Neural cell (in vitro differentiated cells): ENCODE results near the gene F11. TPM values are rescaled to one million over a fixed set of nuclear protein-coding genes. Genes with fewer than 3 reads are reported as not detected.

Source experiments
- H2AFZ ChIP-seq: fragments of 200-600, 300-800 bp; sonication (generic), shearing (Covaris generic); 2 replicates; pipeline ENCODE4 v1.6.0; 2014; ENCODE audit warnings: low read depth, mild to moderate bottlenecking, antibody characterized with exemption, low read length, moderate library complexity
- H3F3A ChIP-seq: fragments of 200-600 bp; shearing (Covaris generic); 2 replicates; pipeline ENCODE4 v1.6.1; 2016; ENCODE audit warnings: mild to moderate bottlenecking, moderate library complexity, mixed read lengths, antibody characterized with exemption, low read length; ENCODE audit not compliant: insufficient read depth, poor library complexity, severe bottlenecking
- H3K27ac ChIP-seq: fragments of 200-600, 300-800 bp; sonication (generic), shearing (Covaris generic); 2 replicates; pipeline ENCODE4 v1.5.1; 2014; ENCODE audit warnings: mild to moderate bottlenecking, low read length, moderate library complexity
- H3K27me3 ChIP-seq: fragments of 300-800, 200-600 bp; sonication (generic), shearing (Covaris generic); 2 replicates; pipeline ENCODE4 v1.6.0; 2014; ENCODE audit warnings: mild to moderate bottlenecking, low read depth, low read length, moderate library complexity; ENCODE audit not compliant: insufficient read depth
- H3K36me3 ChIP-seq: fragments of 300-800, 200-600 bp; sonication (generic), shearing (Covaris generic); 2 replicates; pipeline ENCODE4 v1.5.1; 2014; ENCODE audit warnings: mild to moderate bottlenecking, antibody characterized with exemption, low read length, moderate library complexity; ENCODE audit not compliant: insufficient read depth
- H3K4me2 ChIP-seq: fragments of 300-800, 200-600 bp; sonication (generic), shearing (Covaris generic); 2 replicates; pipeline ENCODE4 v1.6.0; 2014; ENCODE audit warnings: mild to moderate bottlenecking, low read length
- H3K4me3 ChIP-seq: fragments of 300-800, 200-600 bp; sonication (generic), shearing (Covaris generic); 2 replicates; pipeline ENCODE4 v1.5.1; 2014; ENCODE audit warnings: mild to moderate bottlenecking, low read length, moderate library complexity
- H3K79me2 ChIP-seq: fragments of 200-600 bp; shearing (Covaris generic); replicated peaks from 2 replicates; pipeline ENCODE4 v1.6.0; 2014; ENCODE audit warnings: mild to moderate bottlenecking, low read length, moderate library complexity; ENCODE audit not compliant: insufficient read depth
- H3K9ac ChIP-seq: fragments of 300-800, 200-600 bp; sonication (generic), shearing (Covaris generic); 2 replicates; pipeline ENCODE4 v1.6.1; 2016; ENCODE audit warnings: mild to moderate bottlenecking, low read length, mixed read lengths
- H3K9me2 ChIP-seq: fragments of 200-600 bp; shearing (Covaris generic); 2 replicates; pipeline ENCODE4 v1.6.1; 2016; ENCODE audit warnings: mild to moderate bottlenecking, low read length, mixed read lengths; ENCODE audit not compliant: insufficient read depth
- H3K9me3 ChIP-seq: fragments of 200-600, 300-800 bp; sonication (generic), shearing (Covaris generic); 2 replicates; pipeline ENCODE4 v1.6.1; 2016; ENCODE audit warnings: mild to moderate bottlenecking, mixed run types, low read length, moderate library complexity, mixed read lengths
- H4K20me1 ChIP-seq: fragments of 200-600 bp; shearing (Covaris generic); 2 replicates; pipeline ENCODE4 v1.6.1; 2016; ENCODE audit warnings: mild to moderate bottlenecking, mixed run types; ENCODE audit not compliant: insufficient read depth
- EP300 ChIP-seq: fragments of 450-650 bp; conservative IDR thresholded peaks from 2 replicates; pipeline ENCODE4 v1.6.1; 2014; ENCODE audit warnings: antibody characterized with exemption, mild to moderate bottlenecking, moderate library complexity; ENCODE audit not compliant: poor library complexity, severe bottlenecking
- EZH2 ChIP-seq: fragments of 200-600, 300-800 bp; shearing (Covaris generic), sonication (generic); IDR thresholded peaks from 2 replicates; pipeline ENCODE4 v1.6.1; 2014; ENCODE audit warnings: antibody characterized with exemption, low read length, borderline replicate concordance, mild to moderate bottlenecking; ENCODE audit not compliant: insufficient read depth, poor library complexity, severe bottlenecking
- MXI1 ChIP-seq: fragments of 450-650 bp; conservative IDR thresholded peaks from 2 replicates; pipeline ENCODE4 v1.6.1; 2014; ENCODE audit warnings: antibody characterized with exemption, mild to moderate bottlenecking; ENCODE audit not compliant: poor library complexity, severe bottlenecking
- POLR2AphosphoS5 ChIP-seq: IDR thresholded peaks from 2 replicates; pipeline ENCODE4 v1.6.1; 2012
- RAD21 ChIP-seq: fragments of 450-650 bp; conservative IDR thresholded peaks from 2 replicates; pipeline ENCODE4 v1.6.1; 2014; ENCODE audit warnings: antibody characterized with exemption, mild to moderate bottlenecking, moderate library complexity
- SMC3 ChIP-seq: fragments of 450-650 bp; conservative IDR thresholded peaks from 2 replicates; pipeline ENCODE4 v1.6.1; 2014; ENCODE audit warnings: antibody characterized with exemption, mild to moderate bottlenecking, moderate library complexity; ENCODE audit not compliant: poor library complexity
- TAF1 ChIP-seq: IDR thresholded peaks from 2 replicates; pipeline ENCODE4 v1.6.1; 2012; ENCODE audit warnings: low read depth
- polyA plus RNA-seq: library from polyadenylated mRNA; depleted of rRNA; stranded (reverse); fragments of >200 nt; gene quantifications from 2 replicates; pipeline ENCODE4 v1.2.3, GENCODE V29; 2014
- TF ChIP-seq, protein P1 (sequence below): fragments of 450-650 bp; IDR thresholded peaks from 2 replicates; pipeline ENCODE4 v1.5.1; 2014; ENCODE audit warnings: antibody characterized with exemption, mild to moderate bottlenecking, moderate library complexity; ENCODE audit not compliant: poor library complexity, severe bottlenecking
- TF ChIP-seq, protein P2 (sequence below): IDR thresholded peaks from 2 replicates; pipeline ENCODE4 v1.6.1; 2012; ENCODE audit warnings: borderline replicate concordance

Gene F11
- polyA plus RNA-seq, 1 donor from 2014 or later: not detected

DNA sequence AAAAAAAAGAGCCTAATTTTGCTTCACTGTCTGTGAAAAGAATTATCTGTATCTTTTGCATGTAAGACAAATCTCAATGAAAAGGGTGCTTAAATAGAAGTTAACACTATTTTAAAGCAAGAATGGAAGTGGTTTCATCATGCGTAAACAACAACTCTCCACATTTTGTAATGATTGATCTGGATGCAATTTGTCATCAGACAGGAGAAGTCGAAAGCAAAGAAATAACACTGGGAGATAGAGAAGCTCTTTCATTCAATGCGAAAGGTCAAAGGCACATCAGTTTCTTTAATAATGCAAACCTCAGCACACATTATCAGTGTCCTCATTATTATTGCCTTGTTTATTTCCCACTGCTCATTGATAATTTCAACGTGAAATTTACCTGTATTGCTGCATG, 29.9 kb upstream of the F11 start:
- H3K27ac ChIP-seq: no peak overlapping the region
- H3K9ac ChIP-seq: no peak overlapping the region
- no peaks in the 10 kb centered on the region for H3K36me3 ChIP-seq
- H3K27me3 ChIP-seq: no peaks in the 10 kb centered on the region
- H3F3A ChIP-seq: no peaks in the 10 kb centered on the region
- H3K9me3 ChIP-seq: no peaks in the 10 kb centered on the region
- H3K4me3 ChIP-seq: no peak overlapping the region
- TF ChIP-seq EP300 (no peak), EZH2 (no peak), RAD21 (no peak), SMC3 (no peak), MXI1 (no peak), POLR2AphosphoS5 (no peak), TAF1 (no peak)
- TF ChIP-seq, protein P1, sequence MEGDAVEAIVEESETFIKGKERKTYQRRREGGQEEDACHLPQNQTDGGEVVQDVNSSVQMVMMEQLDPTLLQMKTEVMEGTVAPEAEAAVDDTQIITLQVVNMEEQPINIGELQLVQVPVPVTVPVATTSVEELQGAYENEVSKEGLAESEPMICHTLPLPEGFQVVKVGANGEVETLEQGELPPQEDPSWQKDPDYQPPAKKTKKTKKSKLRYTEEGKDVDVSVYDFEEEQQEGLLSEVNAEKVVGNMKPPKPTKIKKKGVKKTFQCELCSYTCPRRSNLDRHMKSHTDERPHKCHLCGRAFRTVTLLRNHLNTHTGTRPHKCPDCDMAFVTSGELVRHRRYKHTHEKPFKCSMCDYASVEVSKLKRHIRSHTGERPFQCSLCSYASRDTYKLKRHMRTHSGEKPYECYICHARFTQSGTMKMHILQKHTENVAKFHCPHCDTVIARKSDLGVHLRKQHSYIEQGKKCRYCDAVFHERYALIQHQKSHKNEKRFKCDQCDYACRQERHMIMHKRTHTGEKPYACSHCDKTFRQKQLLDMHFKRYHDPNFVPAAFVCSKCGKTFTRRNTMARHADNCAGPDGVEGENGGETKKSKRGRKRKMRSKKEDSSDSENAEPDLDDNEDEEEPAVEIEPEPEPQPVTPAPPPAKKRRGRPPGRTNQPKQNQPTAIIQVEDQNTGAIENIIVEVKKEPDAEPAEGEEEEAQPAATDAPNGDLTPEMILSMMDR: no peak
- TF ChIP-seq, protein P2, sequence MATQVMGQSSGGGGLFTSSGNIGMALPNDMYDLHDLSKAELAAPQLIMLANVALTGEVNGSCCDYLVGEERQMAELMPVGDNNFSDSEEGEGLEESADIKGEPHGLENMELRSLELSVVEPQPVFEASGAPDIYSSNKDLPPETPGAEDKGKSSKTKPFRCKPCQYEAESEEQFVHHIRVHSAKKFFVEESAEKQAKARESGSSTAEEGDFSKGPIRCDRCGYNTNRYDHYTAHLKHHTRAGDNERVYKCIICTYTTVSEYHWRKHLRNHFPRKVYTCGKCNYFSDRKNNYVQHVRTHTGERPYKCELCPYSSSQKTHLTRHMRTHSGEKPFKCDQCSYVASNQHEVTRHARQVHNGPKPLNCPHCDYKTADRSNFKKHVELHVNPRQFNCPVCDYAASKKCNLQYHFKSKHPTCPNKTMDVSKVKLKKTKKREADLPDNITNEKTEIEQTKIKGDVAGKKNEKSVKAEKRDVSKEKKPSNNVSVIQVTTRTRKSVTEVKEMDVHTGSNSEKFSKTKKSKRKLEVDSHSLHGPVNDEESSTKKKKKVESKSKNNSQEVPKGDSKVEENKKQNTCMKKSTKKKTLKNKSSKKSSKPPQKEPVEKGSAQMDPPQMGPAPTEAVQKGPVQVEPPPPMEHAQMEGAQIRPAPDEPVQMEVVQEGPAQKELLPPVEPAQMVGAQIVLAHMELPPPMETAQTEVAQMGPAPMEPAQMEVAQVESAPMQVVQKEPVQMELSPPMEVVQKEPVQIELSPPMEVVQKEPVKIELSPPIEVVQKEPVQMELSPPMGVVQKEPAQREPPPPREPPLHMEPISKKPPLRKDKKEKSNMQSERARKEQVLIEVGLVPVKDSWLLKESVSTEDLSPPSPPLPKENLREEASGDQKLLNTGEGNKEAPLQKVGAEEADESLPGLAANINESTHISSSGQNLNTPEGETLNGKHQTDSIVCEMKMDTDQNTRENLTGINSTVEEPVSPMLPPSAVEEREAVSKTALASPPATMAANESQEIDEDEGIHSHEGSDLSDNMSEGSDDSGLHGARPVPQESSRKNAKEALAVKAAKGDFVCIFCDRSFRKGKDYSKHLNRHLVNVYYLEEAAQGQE: no peak
- no peaks in the 10 kb centered on the region for H4K20me1 ChIP-seq
- H3K4me2 ChIP-seq: no peak overlapping the region
- no peak overlapping the region for H2AFZ ChIP-seq
- H3K9me2 ChIP-seq: no peaks in the 10 kb centered on the region
- H3K79me2 ChIP-seq: no peaks in the 10 kb centered on the region

GRCh38 chr4:186240452-186240847, 25.5 kb upstream of the F11 start:
- H2AFZ ChIP-seq: no peak overlapping the region
- no peaks in the 10 kb centered on the region for H3F3A ChIP-seq
- H3K27ac ChIP-seq: no peak overlapping the region
- H3K9ac ChIP-seq: no peak overlapping the region
- TF ChIP-seq TAF1 (no peak), SMC3 (no peak), EP300 (no peak), POLR2AphosphoS5 (no peak), RAD21 (no peak), MXI1 (no peak), EZH2 (no peak)
- TF ChIP-seq, protein P1: no peak
- TF ChIP-seq, protein P2: no peak
- no peak overlapping the region for H3K4me2 ChIP-seq
- no peaks in the 10 kb centered on the region for H3K36me3 ChIP-seq
- H3K9me3 ChIP-seq: no peaks in the 10 kb centered on the region
- no peaks in the 10 kb centered on the region for H3K27me3 ChIP-seq
- no peaks in the 10 kb centered on the region for H3K79me2 ChIP-seq
- H3K4me3 ChIP-seq: no peak overlapping the region
- H4K20me1 ChIP-seq: no peaks in the 10 kb centered on the region
- no peaks in the 10 kb centered on the region for H3K9me2 ChIP-seq
